A204.1 (cell line): ENCODE data around the gene SULT4A1.

Experiments
- FAIRE-seq: peaks from 2 replicates; lab custom pipeline; 2012; peaks lifted over from hg19 to GRCh38; lab: Jason Lieb, UNC

The SULT4A1 gene

DNA sequence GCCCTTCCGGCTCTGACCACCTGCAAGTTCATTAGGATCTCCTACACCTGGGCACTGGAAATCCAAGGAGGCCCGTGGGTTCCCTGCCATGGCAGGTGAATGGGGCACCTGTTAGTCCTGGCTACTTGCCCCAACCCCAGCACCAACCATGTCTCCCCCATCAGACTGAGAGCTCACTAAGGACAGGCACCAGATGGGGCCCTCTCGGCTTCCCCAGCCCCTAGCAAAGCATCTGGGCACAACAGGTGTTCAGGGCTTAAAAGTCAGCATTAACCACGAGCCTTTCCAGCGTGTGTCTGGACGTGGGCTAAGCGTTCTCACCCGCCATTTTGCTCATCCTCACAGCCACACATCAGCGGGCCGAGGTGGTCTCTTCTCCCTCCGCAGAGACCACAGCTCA lies 2.2 kb downstream of the SULT4A1 start:
- FAIRE-seq, result no peak

DNA sequence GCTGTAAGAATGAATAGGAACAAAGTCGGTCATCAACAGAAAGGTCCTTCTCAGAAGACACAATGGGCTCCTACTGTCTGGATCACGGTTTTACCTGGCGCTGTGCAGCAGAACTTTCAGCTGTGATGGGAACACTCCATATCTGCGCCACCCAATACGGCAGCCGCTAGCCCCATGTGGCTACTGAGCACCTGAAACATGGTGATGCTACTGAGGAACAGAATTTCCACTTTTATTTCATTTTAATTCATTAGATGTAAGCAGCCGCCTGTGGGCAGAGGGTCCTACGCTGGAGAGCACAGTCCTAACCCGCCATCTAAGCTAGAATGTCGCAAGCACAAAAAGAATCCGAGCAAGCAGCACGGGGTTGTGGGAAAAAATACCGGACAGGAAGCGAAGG lies 2.7 kb downstream of the SULT4A1 start:
- no peak for FAIRE-seq

DNA sequence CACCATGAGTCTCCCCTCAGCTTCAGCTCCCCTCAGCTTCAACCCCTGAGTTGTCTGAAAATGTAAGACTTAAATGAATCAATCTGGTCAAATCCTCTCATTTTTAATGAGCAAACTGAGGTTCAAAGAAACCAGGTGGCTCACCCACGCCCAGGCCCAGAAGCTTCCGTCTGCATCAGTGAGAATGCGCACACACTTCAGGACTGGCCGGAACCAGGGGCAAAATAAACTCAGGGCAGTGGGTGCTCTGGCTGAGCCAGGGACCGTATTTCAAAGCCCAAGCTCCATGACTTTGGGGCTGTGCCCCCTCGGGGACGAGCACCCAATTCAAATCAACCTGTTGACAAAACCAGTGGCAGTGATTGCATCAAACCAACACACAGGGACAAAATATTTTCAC lies 3.1 kb downstream of the SULT4A1 start:
- FAIRE-seq, result no peak

DNA sequence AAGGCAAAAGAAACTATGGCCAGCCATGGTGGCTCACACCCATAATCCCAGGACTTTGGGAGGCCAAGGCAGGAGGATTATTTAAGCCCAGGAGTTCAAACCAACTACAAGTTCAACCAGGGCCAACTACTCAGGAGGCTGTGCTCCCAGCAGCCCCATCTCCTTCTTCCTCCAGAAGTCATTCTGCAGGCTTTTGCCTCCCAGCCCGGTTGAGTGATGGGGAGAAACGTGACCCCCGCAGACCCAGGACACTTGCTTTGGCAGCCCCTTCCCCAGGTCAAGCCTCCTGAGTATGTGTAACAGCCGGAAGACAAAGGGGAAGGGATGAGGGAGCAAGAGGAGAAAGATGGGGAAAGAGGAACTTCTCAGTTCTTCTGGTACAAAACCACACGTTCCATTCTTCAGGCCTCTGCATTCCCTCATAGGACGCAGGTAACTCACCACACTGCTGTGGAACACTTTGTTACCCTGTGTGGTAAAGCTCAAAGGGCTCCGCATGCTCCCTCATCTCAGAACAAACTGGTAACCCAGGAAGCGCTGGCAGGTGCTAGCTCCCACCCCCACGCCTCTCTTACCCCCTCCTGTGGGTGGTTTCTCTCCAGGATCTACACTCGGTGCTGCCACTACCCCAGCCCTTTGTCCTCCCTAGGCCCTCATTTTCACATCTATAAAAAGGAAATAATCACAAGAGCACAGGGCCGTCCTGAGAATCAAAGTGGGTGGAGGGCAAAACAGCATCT lies 4.0 kb downstream of the SULT4A1 start:
- FAIRE-seq, result no peak

DNA sequence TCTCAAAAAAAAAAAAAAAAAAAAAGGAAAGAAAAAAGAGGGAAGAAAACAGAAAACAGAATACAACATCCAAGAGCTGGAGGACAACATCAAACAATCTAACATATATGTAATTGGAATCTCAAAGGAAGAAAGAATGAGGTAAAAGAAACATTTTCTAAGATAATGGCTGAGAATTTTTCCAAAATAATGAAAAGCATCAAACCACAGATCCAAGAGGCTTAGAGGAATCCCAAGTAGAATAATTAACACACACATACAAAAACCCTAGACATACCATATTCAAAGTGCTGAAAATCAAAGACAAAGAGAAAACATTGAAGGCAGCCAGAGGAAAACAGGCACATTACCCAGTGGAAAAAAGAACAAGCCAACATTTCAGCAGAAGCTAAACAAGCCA lies 4.9 kb downstream of the SULT4A1 start:
- no peak for FAIRE-seq

DNA sequence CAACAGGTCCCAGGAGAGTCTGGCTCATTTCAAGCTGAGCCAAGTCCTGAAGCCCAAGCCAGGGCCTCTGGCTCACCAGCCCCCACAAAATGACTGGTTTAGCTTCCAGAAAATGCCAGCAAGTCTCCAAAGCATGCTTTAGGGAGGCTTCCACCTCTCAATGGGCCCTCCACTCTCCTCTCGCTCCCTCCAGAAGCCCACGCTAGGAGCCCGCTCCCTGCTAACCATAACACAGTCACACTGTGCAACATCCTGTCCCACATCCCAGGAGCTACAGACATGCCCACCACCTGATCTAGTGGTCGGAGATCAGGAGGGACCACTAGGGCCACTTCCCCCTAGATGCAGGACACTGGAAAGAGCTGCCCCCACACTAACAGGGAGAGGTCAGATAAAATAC lies 6.9 kb downstream of the SULT4A1 start:
- no peak for FAIRE-seq

DNA sequence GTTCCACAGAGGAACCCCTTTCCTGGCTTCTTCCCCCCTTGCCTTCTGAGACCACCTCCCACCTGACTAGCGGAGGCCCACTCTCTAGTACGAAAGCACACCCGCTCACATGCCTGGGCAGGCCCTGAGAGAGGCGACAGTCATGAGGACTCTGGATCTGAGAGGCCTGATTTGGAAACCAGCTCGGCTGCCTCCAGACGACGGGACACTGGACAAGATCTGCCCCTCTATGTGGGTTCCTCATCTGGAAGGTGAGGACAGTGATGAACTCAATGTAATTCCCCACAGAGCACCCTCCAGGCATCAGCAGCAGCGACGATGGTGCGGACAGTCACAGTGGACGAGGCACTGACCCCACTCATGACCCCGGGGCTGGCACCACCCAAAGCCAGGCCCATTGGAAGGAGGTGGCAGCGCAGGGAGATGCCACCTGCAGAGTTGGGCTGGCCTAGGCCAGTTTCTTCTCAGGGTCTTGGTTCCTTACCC lies 7.5 kb downstream of the SULT4A1 start:
- no peak for FAIRE-seq

DNA sequence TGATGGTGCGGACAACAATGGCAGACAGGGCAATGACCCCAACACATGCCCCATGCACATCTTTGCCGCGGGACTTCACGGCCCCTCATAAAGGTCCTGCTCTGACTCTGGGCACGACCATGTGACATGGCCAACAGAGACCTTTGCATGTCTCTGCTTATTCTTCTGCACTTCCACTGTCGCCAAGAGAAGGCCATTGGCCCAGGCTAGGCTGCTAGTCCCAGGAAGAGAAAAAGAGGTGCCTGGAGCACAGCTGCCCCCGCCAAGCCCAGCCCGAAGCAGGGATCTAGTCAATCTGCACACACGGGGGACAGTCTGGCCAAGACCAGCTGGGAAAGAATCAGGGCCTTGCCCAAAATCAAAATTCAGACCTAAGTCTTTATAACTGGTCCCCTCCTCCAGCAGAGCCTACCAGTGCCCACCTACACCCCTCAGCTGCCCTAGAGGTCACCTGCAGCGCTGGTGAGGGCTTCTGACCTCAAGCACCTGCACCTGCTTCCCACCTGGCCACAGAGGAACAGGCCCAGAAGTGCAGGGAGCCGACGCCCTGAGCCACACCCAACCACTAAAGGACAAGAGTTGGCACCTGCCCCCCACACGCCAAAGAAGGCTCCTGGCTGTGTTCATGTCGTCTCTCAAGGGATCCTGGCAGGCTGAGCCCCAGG lies 8.1 kb downstream of the SULT4A1 start:
- FAIRE-seq, result no peak

DNA sequence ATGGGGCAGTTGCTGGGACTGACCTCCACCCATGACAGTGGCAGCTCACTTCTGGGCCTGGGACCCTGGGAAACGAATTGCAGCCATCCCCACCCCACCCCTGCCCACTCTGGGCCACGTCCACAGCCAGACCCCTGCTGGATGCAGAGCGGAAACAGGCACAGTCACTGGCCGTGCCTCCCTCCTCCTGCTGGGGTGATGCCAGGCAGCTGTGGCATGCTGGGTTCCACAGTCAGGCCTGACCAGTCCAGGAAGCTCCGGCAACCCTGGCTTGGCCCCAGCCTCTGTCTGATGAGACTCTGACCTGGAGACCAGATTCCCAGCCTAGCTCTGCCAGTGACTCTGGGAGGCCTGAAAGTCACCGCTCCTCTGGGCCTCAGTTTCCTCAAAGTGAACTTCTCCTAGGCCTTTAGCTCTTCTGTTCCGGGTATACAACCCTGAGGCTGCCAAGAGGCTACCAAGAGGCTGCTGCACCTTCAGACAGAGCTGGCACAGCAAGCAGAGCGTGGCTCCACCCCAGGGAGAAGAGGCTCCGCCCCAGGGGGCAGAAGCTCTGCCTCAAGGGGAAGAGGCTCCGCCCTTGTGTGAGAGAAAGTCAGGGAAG lies 8.9 kb downstream of the SULT4A1 start:
- no peak for FAIRE-seq

DNA sequence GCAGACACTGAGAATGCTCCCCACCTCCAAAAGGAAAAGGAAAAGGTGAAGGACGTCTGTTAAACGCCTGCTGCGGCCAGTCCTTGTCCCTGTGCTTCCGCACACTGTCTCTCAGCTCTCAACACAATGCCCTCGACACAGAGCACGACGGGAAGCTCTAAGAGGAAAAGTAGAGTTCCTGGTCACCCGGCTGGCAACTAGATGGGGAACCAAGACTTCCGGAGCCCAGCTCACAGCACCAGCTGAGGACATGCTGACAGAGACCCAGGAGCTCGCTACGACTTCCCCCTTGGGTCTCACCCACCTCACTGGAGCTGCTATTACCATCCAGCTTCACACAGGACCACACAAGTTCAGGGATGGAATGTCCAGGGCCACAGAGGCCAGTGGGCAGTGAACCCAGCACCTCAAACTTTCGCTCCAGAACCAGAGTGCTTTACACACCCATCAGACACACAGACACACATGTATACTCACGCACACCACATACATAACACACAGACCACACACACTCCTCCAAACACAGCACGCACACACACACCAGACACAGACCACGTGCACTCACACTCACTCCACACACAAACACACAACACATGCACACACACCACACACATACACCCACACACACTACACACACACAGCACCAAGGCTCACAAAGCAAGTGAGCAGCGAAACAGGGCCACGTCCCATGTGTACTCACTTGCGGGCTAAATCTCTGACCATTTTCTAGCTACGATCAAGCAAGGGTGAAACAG lies 9.6 kb downstream of the SULT4A1 start:
- no peak for FAIRE-seq

DNA sequence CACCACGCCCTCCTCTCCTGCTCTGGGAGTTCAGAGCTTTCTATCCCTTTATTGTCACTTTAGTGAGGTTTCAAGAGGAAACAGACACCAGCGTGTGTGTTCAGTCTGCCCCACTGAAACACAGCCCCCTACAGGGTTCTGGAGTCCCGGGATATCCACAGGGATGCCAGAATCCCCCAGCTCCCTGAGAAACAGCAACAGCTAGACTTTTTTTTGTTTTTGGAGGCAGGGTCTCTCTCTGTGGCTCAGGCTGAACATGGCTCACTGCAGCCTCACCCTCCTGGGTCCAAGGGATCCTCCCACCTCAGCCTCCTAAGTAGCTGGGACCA lies 10.4 kb downstream of the SULT4A1 start:
- FAIRE-seq, result no peak

DNA sequence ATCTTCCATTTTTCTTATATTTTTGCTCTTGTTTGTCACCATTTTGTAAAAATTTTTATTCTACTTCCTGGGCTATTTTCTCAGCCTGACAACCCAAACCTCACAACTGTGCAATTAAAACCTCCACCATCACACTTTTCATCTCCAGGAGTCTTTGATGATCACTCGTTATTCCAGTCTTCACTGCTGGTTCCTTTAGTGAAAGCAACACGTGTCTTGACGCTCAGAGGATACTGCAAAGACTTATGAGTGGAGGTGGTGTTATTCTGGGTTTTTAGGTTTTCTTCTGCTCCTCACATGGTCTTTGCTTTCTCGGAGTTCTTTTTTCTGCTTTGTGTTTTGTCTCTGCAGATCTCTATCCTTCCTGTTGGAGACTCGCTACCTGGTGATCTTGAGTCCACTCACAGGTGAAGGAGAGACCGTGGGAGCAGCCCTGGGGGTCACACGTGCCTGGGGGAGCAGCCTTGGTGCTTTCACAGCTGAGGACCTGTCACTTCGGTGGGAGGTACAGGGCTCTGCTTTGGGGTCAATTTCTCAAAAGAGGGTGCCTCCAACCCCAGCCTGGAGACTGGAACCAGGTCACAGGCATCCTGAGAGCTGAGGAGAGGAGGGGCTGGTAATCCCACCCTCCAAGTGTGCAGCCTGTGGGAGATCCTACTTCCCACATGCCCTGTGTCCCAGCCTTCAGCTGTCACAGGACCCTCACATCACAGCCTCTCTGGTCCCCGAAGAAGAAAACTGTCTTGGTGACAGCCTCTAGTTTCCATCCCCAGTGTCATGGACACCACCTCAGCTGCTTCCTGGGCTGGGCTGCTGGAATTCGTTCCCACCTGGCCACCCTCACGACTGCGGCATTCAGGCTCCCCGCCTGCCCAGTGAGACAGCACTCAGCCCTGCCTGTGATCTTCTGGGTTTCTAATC lies 11.0 kb downstream of the SULT4A1 start:
- FAIRE-seq, result no peak

DNA sequence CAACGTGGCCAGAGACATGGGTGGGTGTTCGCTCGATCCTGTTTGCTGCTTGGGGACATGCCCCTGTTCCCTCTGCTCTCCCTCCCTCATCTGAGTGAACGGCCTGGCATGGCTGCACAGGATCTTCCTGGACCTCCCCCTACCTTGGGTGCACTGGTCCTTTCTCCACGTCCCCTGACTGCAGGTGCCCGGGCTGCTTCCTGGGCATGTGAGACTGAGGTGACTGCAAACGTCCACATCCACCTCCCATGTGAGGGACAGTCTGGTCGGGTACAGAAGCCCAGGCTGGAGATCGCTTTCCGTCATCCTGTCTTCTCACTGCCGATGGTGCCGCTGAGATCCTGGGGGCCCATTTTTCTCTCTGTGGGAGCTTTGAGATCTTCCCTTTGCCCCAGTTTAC lies 11.8 kb downstream of the SULT4A1 start:
- FAIRE-seq, result no peak

DNA sequence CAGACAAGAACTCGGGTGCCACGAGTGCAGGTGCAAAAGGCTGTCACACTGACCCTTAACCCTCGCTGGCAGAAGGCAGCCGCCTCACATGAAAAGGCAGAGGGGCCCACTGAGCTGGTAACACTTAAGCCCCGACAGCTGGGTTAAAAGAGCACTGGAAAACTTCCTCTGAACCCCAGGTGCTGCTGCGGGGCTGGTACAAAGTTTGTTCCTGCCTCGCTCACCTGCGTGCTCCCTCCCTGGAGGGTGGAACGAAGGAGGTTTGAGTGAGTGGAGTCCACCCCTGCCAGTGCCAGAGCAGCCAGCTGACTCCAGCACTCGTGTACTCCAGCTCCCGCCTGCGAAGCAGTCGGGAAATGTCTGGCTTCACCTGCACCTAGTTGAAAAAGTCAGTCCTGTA lies 12.6 kb downstream of the SULT4A1 start:
- FAIRE-seq, result no peak

DNA sequence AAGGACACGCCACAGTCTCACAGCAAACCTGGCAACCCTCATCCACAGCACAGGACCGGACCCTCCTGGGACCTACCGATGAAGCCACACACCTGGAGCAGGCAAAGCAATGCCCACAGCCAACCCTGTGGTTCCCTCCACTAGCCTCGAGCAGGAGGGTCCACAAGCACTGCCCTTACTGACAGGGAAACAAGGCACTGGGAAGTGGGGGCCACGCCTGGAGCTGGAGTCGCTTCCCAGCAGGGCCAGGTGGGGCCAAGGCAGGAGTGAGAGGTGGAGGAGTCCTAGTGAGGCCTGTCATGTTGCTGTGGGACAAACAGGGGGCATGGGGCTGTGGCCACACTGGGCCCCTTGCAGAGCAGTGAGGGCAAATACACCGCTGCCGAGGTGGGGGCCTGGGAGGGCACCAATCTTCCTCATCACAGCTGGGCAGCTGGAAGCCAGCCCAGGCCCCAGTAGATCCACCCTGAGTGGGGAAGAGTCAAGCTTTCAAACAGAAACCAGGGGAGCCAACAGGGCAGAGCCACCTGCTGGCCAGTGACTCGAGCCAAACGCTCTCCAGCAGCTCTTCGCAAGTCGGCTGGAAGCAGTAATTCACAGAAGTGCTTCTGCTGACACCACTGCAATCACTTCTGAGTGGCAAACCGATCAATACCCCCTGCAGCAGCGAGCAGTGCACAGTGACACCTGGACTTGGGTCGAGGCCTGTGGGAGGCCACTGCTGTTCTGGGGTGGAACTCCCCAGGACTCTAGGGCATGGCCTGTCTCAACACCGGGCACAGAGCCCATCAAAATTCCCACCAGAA lies 13.7 kb downstream of the SULT4A1 start:
- FAIRE-seq, result no peak

DNA sequence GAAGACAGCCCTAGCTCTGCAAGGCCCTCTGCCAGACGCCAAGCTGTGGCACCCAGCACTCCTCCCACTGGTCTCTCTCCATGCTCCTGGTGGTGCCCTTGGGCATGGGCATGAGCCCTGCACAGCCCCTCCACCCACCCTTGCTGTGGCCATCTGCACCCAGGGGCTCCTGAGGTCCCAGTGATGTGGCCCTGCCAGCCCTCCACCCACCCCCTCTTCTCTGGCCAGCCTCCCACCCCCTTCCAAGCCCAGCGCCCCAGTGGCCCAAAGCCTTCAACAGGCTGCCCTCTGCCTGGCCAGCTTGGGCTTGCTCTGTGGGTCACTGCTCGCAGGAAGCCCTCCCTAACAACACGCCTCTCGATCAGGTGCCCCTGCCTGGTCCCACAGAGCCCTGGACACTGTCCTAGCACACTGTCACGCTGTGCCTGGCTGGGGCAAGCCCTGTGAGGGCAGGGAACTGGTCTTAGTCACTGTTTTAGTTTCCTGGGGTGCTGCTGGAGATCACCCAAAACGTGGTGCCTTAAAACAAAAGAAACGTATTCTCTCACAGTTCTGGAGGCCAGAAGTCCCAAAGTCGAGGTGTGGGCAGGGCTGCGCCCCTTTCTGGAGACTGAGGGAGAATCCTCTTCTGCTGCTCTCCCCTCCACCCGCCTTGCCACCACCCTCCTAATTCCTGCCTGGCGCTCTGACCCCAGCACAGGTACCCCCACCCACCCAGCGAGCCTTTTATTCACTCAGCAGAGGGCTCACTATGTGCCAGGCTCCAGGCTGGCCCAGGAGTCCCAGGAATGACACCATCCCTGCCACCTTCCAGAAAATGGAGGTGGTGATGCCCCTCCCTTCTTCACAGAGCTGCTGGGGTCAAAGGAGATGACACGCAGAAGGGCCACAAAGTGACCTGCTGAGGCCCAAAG lies 14.7 kb downstream of the SULT4A1 start:
- FAIRE-seq, result no peak

DNA sequence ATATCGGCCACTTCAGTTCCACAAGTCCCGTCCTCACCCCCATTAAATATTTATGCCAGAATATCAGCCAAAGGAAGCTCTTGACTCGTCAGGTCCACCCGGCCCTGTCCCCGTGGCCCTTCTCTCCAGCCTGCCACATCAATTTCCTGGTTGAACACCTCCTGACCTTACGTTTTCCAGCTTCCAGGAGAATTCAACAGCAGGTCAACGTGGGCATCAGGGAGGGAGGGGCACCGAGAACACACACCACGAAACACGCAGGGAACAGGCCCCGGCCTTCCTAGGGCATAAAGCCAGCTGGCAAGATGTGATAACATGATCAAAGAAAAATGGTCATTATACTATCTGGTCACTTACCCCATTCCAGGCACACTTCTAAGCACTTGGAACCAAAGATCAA lies 15.3 kb downstream of the SULT4A1 start:
- no peak for FAIRE-seq

DNA sequence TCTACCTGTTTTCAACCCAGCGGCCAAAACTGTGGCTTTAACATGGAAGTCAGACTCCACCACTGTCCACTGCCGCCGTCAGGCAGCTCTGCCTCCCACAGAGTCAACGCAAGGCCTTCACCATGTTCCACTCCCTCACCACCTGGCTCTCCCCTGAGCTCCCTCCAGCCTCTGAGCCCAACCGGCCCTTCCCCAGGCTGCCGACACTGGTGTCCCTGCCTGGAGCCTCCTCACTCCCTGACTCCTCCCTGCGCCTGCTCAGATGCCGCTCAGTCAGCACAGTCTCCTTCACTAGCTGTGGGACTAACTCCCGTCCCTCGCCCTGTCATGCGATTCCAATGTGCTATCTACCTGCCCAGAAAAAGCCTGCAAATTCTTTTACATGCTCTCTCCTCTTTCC lies 16.3 kb downstream of the SULT4A1 start:
- FAIRE-seq, result no peak

DNA sequence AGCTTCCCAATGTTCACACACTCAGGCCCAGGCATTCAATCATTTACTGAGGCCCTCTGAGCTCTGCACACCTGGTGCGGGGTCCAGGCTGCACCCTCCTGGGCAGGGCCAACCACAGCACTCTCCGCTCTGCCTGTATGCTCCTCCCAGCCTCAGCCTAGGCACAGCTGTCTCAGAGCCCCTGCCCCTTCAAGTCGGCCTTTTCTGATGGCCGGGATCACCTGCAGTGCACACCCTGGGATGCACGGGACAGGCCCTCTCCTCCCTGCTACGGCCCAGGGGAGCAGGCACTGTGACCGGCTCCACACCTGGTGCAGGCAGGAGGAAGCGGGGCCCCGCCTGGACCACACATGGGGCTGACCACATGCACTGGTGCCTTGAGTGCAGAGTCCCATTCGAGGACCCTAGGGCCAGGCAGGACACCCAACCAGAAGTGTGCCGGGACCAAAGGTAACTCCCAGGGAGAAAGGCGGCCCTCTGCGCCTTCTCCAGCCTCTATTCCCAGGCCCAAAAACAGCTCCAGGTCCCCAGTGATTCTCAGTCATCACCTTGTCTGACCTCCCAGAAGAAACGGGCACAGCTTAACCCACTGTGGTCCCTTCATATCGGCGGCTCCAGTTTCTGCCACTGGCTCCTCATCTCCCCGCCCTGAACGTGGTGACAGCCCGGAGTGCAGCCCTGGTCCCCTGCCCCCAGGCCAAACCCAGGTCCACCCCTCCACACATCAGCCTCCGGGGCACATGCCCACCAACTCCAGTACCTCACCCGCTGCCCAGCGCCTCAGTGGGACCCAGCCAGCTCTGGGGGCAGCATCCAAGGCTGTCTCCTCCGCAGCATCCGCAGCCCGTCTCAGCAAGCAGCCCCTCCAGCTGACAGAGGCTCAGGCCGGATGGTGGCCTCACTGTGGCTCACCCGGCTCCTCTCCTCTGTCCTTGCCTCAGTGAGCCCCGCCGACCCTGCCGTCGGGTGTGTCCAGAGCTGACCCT lies 17.5 kb downstream of the SULT4A1 start:
- no peak for FAIRE-seq
